HepG2 (cell line): ENCODE data around the gene SPAG7. TPM values are rescaled to one million over a fixed set of nuclear protein-coding genes. Genes with fewer than 3 reads are reported as not detected.

Source experiments
- AFF4 ChIP-seq: sonication (generic); formaldehyde crosslinking; IDR thresholded peaks from 2 replicates; pipeline ENCODE4 v1.4.0; 2020; ENCODE audit warnings: missing genetic modification reagents
- ATAD3A ChIP-seq: sonication (generic); formaldehyde crosslinking; IDR thresholded peaks from 2 replicates; pipeline ENCODE4 v1.4.0; 2020; ENCODE audit warnings: missing genetic modification reagents
- ATF6 ChIP-seq: sonication (generic); formaldehyde crosslinking; conservative IDR thresholded peaks from 2 replicates; pipeline ENCODE4 v1.4.0; 2020; ENCODE audit warnings: missing genetic modification reagents
- DMAP1 ChIP-seq: IDR thresholded peaks from 2 replicates; pipeline ENCODE4 v1.6.1; 2016
- DR1 ChIP-seq: sonication (generic); formaldehyde crosslinking; IDR thresholded peaks from 2 replicates; pipeline ENCODE4 v1.8.0; 2021; ENCODE audit warnings: mild to moderate bottlenecking, missing genetic modification reagents, inconsistent platforms
- HDAC6 ChIP-seq: fragments of 200-600 bp; sonication (generic); IDR thresholded peaks from 2 replicates; pipeline ENCODE4 v1.7.0; 2017; ENCODE audit warnings: mild to moderate bottlenecking, antibody characterized with exemption, low read length, low read depth
- HIVEP1 ChIP-seq: sonication (generic); formaldehyde crosslinking; IDR thresholded peaks from 2 replicates; pipeline ENCODE4 v1.4.0; 2020; ENCODE audit warnings: mild to moderate bottlenecking, missing genetic modification reagents
- KDM5A ChIP-seq: fragments of 200-600 bp; sonication (generic); IDR thresholded peaks from 2 replicates; pipeline ENCODE4 v1.7.0; 2018; ENCODE audit warnings: antibody characterized with exemption, mild to moderate bottlenecking, low read length, borderline replicate concordance
- KLF9 ChIP-seq: IDR thresholded peaks from 2 replicates; pipeline ENCODE4 v1.6.1; 2016; ENCODE audit warnings: low read depth
- MED13 ChIP-seq: sonication (generic); formaldehyde crosslinking; IDR thresholded peaks from 2 replicates; pipeline ENCODE4 v1.5.0; 2020; ENCODE audit warnings: missing genetic modification reagents
- NR1H2 ChIP-seq: sonication (generic); formaldehyde crosslinking; IDR thresholded peaks from 2 replicates; pipeline ENCODE4 v1.8.1; 2022; ENCODE audit warnings: low read depth, missing genetic modification reagents, borderline replicate concordance
- NR2F2 ChIP-seq: IDR thresholded peaks from 2 replicates; pipeline ENCODE4 v1.6.1; 2012; ENCODE audit warnings: low read depth, inconsistent platforms, borderline replicate concordance
- NR2F6 ChIP-seq, 2 experiments: IDR thresholded peaks; 2 replicates each; pipeline ENCODE4 v1.6.1; 2016; ENCODE audit warnings: antibody characterized with exemption in 1 of 2, mild to moderate bottlenecking in 1 of 2
- POLR2AphosphoS5 ChIP-seq: IDR thresholded peaks from 2 replicates; pipeline ENCODE4 v1.6.1; 2012; ENCODE audit warnings: low read depth, low read length
- RBM22 ChIP-seq: fragments of 200-400 bp; formaldehyde crosslinking; optimal IDR thresholded peaks from 2 replicates; pipeline ENCODE3; 2017; ENCODE audit warnings: mild to moderate bottlenecking, low read length, moderate library complexity
- REPIN1 ChIP-seq: sonication (generic); formaldehyde crosslinking; IDR thresholded peaks from 2 replicates; pipeline ENCODE4 v1.8.0; 2022; ENCODE audit warnings: missing genetic modification reagents, low read depth, mild to moderate bottlenecking, borderline replicate concordance
- RORA ChIP-seq: sonication (generic); formaldehyde crosslinking; IDR thresholded peaks from 2 replicates; pipeline ENCODE4 v1.5.0; 2020; ENCODE audit warnings: mild to moderate bottlenecking, missing genetic modification reagents, moderate library complexity
- SAP130 ChIP-seq: IDR thresholded peaks from 2 replicates; pipeline ENCODE4 v1.6.1; 2016; ENCODE audit warnings: low read depth
- TBX3 ChIP-seq: fragments of 450-650 bp; IDR thresholded peaks from 2 replicates; pipeline ENCODE4 v1.6.1; 2017; ENCODE audit warnings: antibody characterized with exemption, mild to moderate bottlenecking, inconsistent platforms, borderline replicate concordance
- ZNF251 ChIP-seq: sonication (generic); formaldehyde crosslinking; IDR thresholded peaks from 2 replicates; pipeline ENCODE4 v1.9.0; 2021; ENCODE audit warnings: mild to moderate bottlenecking, missing genetic modification reagents
- ZNF292 ChIP-seq: sonication (generic); formaldehyde crosslinking; IDR thresholded peaks from 2 replicates; pipeline ENCODE4 v1.8.1; 2022; ENCODE audit warnings: mild to moderate bottlenecking, low read depth, missing genetic modification reagents, borderline replicate concordance
- ZNF564 ChIP-seq: sonication (generic); formaldehyde crosslinking; IDR thresholded peaks from 2 replicates; pipeline ENCODE4 v1.8.1; 2023; ENCODE audit warnings: mild to moderate bottlenecking, missing genetic modification reagents
- ZNF841 ChIP-seq: sonication (generic); formaldehyde crosslinking; IDR thresholded peaks from 2 replicates; pipeline ENCODE4 v1.8.1; 2023; ENCODE audit warnings: missing genetic modification reagents, borderline replicate concordance
- polyA plus RNA-seq, 8 experiments: library from polyadenylated mRNA; depleted of rRNA in 3 of 8; stranded (reverse) in 7 of 8; unstranded in 1 of 8; fragments of >200 nt; fragmentation: Illumina TruSeq in 4 of 8; extraction: Trizol in 4 of 8; gene quantifications; 2 replicates each; pipeline versions ENCODE4 v1.2.1 to v1.2.3, GENCODE V29; 2011 to 2016; ENCODE audit warnings: low read depth in 4 of 8, missing spikeins in 1 of 8, mixed read lengths in 1 of 8; ENCODE audit not compliant: insufficient read depth in 1 of 8
- total RNA-seq, 5 experiments: library from RNA; depleted of rRNA; stranded (reverse); fragments of >200 nt; fragmentation: Illumina TruSeq; extraction: Trizol; gene quantifications; 2 replicates each; pipeline ENCODE4 v1.2.3, GENCODE V29; 2016; ENCODE audit warnings: low read depth in 1 of 5
- TF ChIP-seq, protein P1 (sequence below): sonication (generic); formaldehyde crosslinking; conservative IDR thresholded peaks from 2 replicates; pipeline ENCODE4 v1.8.0; 2022; ENCODE audit warnings: missing genetic modification reagents

SPAG7 gene
- total and polyA plus RNA-seq, 2 of the 13 experiments (the other 11 are each of a cell fraction or from before 2014, with no cell fraction given), result 51.0 to 59.0 TPM

- no peak for TF ChIP-seq ATF6 (CRISPR knock-in tag)
- TF ChIP-seq RBM22, result no peak
- no peak for TF ChIP-seq NR2F6 (IDR thresholded peaks at IDR 0.05)
- no peak for TF ChIP-seq NR2F6 (CRISPR knock-in tag; IDR thresholded peaks at IDR 0.05)
- TF ChIP-seq NR1H2 (CRISPR knock-in tag), result 0 out of 2 replicates have a peak, but pooled peaks have one; percentile 28
- TF ChIP-seq TBX3, result no peak
- TF ChIP-seq ATAD3A (CRISPR knock-in tag), result no peak
- TF ChIP-seq MED13 (CRISPR knock-in tag), result no peak
- no peak; the same call in 1 of the 2 replicates for TF ChIP-seq REPIN1 (CRISPR knock-in tag)
- 0 out of 2 replicates have a peak, but pooled peaks have one; percentile 26 for TF ChIP-seq NR2F2
- no peak for TF ChIP-seq ZNF251 (CRISPR knock-in tag)
- TF ChIP-seq ZNF292, result no peak
- TF ChIP-seq, protein P1, sequence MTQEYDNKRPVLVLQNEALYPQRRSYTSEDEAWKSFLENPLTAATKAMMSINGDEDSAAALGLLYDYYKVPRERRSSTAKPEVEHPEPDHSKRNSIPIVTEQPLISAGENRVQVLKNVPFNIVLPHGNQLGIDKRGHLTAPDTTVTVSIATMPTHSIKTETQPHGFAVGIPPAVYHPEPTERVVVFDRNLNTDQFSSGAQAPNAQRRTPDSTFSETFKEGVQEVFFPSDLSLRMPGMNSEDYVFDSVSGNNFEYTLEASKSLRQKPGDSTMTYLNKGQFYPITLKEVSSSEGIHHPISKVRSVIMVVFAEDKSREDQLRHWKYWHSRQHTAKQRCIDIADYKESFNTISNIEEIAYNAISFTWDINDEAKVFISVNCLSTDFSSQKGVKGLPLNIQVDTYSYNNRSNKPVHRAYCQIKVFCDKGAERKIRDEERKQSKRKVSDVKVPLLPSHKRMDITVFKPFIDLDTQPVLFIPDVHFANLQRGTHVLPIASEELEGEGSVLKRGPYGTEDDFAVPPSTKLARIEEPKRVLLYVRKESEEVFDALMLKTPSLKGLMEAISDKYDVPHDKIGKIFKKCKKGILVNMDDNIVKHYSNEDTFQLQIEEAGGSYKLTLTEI, result no peak
- peak; percentile 84 for TF ChIP-seq KDM5A
- TF ChIP-seq POLR2AphosphoS5, result peak; percentile 51; the same call in 1 of the 2 replicates
- TF ChIP-seq ZNF564 (CRISPR knock-in tag), result no peak
- TF ChIP-seq ZNF841 (CRISPR knock-in tag), result no peak
- no peak for TF ChIP-seq HDAC6
- TF ChIP-seq DR1 (CRISPR knock-in tag), result no peak
- 0 out of 2 replicates have a peak, but pooled peaks have one; percentile 36 for TF ChIP-seq HIVEP1 (CRISPR knock-in tag)
- no peak for TF ChIP-seq DMAP1
- no peak for TF ChIP-seq RORA (CRISPR knock-in tag)
- no peak for TF ChIP-seq KLF9 (CRISPR knock-in tag)
- TF ChIP-seq AFF4, result no peak
- peak; percentile 27 for TF ChIP-seq SAP130 (CRISPR knock-in tag)
Measured at GRCh38 chr17:4940555-4941318, 26.9 kb downstream of the SPAG7 start (continued).
